Activated T-helper 1 cell treated with Interleukin-2 at 50 U/mL for 16 hours (primary cell): Measurements from ENCODE around the gene RNASE4.
"Not testable (repeated sequence)": the region's sequence is repeated elsewhere in the genome, so short reads cannot be mapped to it uniquely, and the experiment has no call there.

Experiments used
- DNase-seq: peaks from one replicate; pipeline ENCODE4 v3.0.0-alpha.2; 2020; ENCODE audit warnings: low read depth

The RNASE4 gene

GRCh38 chr14:20698934-20699333 is 14.6 kb downstream of the RNASE4 start:
- DNase-seq, result no peak

GRCh38 chr14:20699931-20700330 is 15.6 kb downstream of the RNASE4 start:
- no peak for DNase-seq

GRCh38 chr14:20700965-20701364 is 16.6 kb downstream of the RNASE4 start:
- DNase-seq, result not testable (repeated sequence)

GRCh38 chr14:20706657-20707355 is 22.4 kb downstream of the RNASE4 start:
- DNase-seq, result no peak

GRCh38 chr14:20707622-20708021 is 23.3 kb downstream of the RNASE4 start:
- no peak for DNase-seq

GRCh38 chr14:20711261-20711660 is 26.9 kb downstream of the RNASE4 start:
- DNase-seq, result no peak

GRCh38 chr14:20711685-20712084 is 27.3 kb downstream of the RNASE4 start:
- DNase-seq, result no peak

GRCh38 chr14:20712904-20713303 is 28.5 kb downstream of the RNASE4 start:
- DNase-seq, result no peak

- DNase-seq, result no peak
Observed at GRCh38 chr14:20714593-20715250, 30.4 kb downstream of the RNASE4 start.

GRCh38 chr14:20719777-20720176 is 35.4 kb downstream of the RNASE4 start:
- DNase-seq, result no peak

- DNase-seq, result no peak
Observed at GRCh38 chr14:20720741-20721140, 36.4 kb downstream of the RNASE4 start.

GRCh38 chr14:20722016-20722415 is 37.7 kb downstream of the RNASE4 start:
- no peak for DNase-seq

GRCh38 chr14:20723488-20723887 is 39.1 kb downstream of the RNASE4 start:
- no peak for DNase-seq

- not testable (repeated sequence) for DNase-seq
Observed at GRCh38 chr14:20726121-20726520, 41.8 kb downstream of the RNASE4 start.

- no peak for DNase-seq
Observed at GRCh38 chr14:20726531-20726930, 42.2 kb downstream of the RNASE4 start.

GRCh38 chr14:20730891-20731290 is 46.5 kb downstream of the RNASE4 start:
- DNase-seq, result no peak

GRCh38 chr14:20732477-20732876 is 48.1 kb downstream of the RNASE4 start:
- no peak for DNase-seq

- no peak for DNase-seq
Observed at GRCh38 chr14:20732979-20733635, 48.7 kb downstream of the RNASE4 start.

GRCh38 chr14:20733684-20734429 is 49.5 kb downstream of the RNASE4 start:
- DNase-seq, result no peak

- DNase-seq, result no peak
Observed at GRCh38 chr14:20734430-20734806, 50.1 kb downstream of the RNASE4 start.

- not testable (repeated sequence) for DNase-seq
Observed at GRCh38 chr14:20738292-20738691, 53.9 kb downstream of the RNASE4 start.

- no peak for DNase-seq
Observed at GRCh38 chr14:20742132-20742531, 57.8 kb downstream of the RNASE4 start.

- DNase-seq, result no peak
Observed at GRCh38 chr14:20743556-20743955, 59.2 kb downstream of the RNASE4 start.
